Measurements from ENCODE around the gene LHPP. TPM values are rescaled to one million over a fixed set of nuclear protein-coding genes. Genes with fewer than 3 reads are reported as not detected.

The LHPP gene
- total RNA-seq, 1 donor from 2014 or later = 19.6 TPM

- H3K36me3 Mint-ChIP-seq = no peaks in the 10 kb centered on the region
- no peak overlapping the region for H3K27ac Mint-ChIP-seq
- H3K4me3 Mint-ChIP-seq = no peak overlapping the region
- no peaks in the 10 kb centered on the region for H3K27me3 Mint-ChIP-seq (ENCODE audit: low read depth)
- TF ChIP-seq CTCF (IDR thresholded peaks at IDR 0.05; ENCODE audit: unreplicated experiment) = peak; percentile 80
- H3K4me1 Mint-ChIP-seq = peaks cover 6% of the 10 kb centered on the region
- no peaks in the 10 kb centered on the region for H3K9me3 Mint-ChIP-seq
- peak; percentile 67 to 87 for DNase-seq (ENCODE audit: low spot score in 2 of 2, unreplicated experiment in 2 of 2)
These were observed 68.6 kb downstream of the LHPP start for GRCh38 chr10:124530215-124530665.

- Mint-ChIP-seq H3K27me3 (ENCODE audit: low read depth) (no peaks in the 10 kb centered on the region), H3K4me3 (no peak overlapping the region), H3K36me3 (no peaks in the 10 kb centered on the region), H3K4me1 (peaks cover 3% of the 10 kb centered on the region), H3K9me3 (no peaks in the 10 kb centered on the region), H3K27ac (no peak overlapping the region)
- TF ChIP-seq CTCF (IDR thresholded peaks at IDR 0.05; ENCODE audit: unreplicated experiment) = no peak
- no peak for DNase-seq (ENCODE audit: low spot score in 2 of 2, unreplicated experiment in 2 of 2)
These were observed 69.2 kb downstream of the LHPP start for GRCh38 chr10:124530816-124531215.

- Mint-ChIP-seq H3K27me3 (ENCODE audit: low read depth) (no peaks in the 10 kb centered on the region), H3K27ac (no peak overlapping the region), H3K4me3 (no peak overlapping the region), H3K9me3 (no peaks in the 10 kb centered on the region), H3K4me1 (peaks cover 7% of the 10 kb centered on the region), H3K36me3 (no peaks in the 10 kb centered on the region)
- peak; percentile 41 for TF ChIP-seq CTCF (IDR thresholded peaks at IDR 0.05; ENCODE audit: unreplicated experiment)
- DNase-seq (ENCODE audit: low spot score in 2 of 2, unreplicated experiment in 2 of 2) = no peak
These were observed 70.6 kb downstream of the LHPP start for GRCh38 chr10:124532106-124532641.

- H3K4me3 Mint-ChIP-seq = no peak overlapping the region
- no peaks in the 10 kb centered on the region for H3K36me3 Mint-ChIP-seq
- no peak for TF ChIP-seq CTCF (IDR thresholded peaks at IDR 0.05; ENCODE audit: unreplicated experiment)
- H3K9me3 Mint-ChIP-seq = no peaks in the 10 kb centered on the region
- H3K27ac Mint-ChIP-seq = no peak overlapping the region
- H3K4me1 Mint-ChIP-seq = peaks cover 7% of the 10 kb centered on the region
- DNase-seq (ENCODE audit: low spot score in 2 of 2, unreplicated experiment in 2 of 2) = no peak
- no peaks in the 10 kb centered on the region for H3K27me3 Mint-ChIP-seq (ENCODE audit: low read depth)
These were observed 71.2 kb downstream of the LHPP start for GRCh38 chr10:124532788-124533187.

- peaks cover 7% of the 10 kb centered on the region for H3K4me1 Mint-ChIP-seq
- no peaks in the 10 kb centered on the region for H3K27me3 Mint-ChIP-seq (ENCODE audit: low read depth)
- no peak for DNase-seq (ENCODE audit: low spot score in 2 of 2, unreplicated experiment in 2 of 2)
- no peak for TF ChIP-seq CTCF (IDR thresholded peaks at IDR 0.05; ENCODE audit: unreplicated experiment)
- H3K9me3 Mint-ChIP-seq = no peaks in the 10 kb centered on the region
- no peak overlapping the region for H3K27ac Mint-ChIP-seq
- H3K4me3 Mint-ChIP-seq = no peak overlapping the region
- no peaks in the 10 kb centered on the region for H3K36me3 Mint-ChIP-seq
These were observed 71.6 kb downstream of the LHPP start for GRCh38 chr10:124533266-124533665.
